M059J (cell line): ENCODE results near the gene RBMXL3. TPM values are rescaled to one million over a fixed set of nuclear protein-coding genes. Genes with fewer than 3 reads are reported as not detected.
"Not testable (repeated sequence)": the region's sequence is repeated elsewhere in the genome, so short reads cannot be mapped to it uniquely, and the experiment has no call there.

Experiments used
- DNase-seq: peaks from one replicate; pipeline ENCODE4 v3.0.0-alpha.2; 2012; ENCODE audit warnings: low read depth
- total RNA-seq: library from RNA; depleted of rRNA; stranded (reverse); fragments of >200 nt; shearing (Covaris generic); gene quantifications from 2 replicates; pipeline ENCODE4 v1.2.3, GENCODE V29; 2014; rRNA removed

The RBMXL3 gene
- not detected in 2 replicates for total RNA-seq

GRCh38 chrX:115189110-115189509 is at the start of gene RBMXL3:
Gene RBMXL3, plus strand, starts transcription at chrX:115189410. Its CDS starts 32 bp downstream, at chrX:115189442.
- no peak for DNase-seq

GRCh38 chrX:115142057-115142456 is 47.2 kb upstream of the RBMXL3 start:
- DNase-seq, result no peak

- peak; percentile 29 for DNase-seq
Measured at GRCh38 chrX:115147220-115147619, 42.0 kb upstream of the RBMXL3 start.

GRCh38 chrX:115173181-115173580 is 16.0 kb upstream of the RBMXL3 start:
- no peak for DNase-seq

- DNase-seq, result no peak
Measured at GRCh38 chrX:115174548-115174947, 14.7 kb upstream of the RBMXL3 start.

- DNase-seq, result peak; percentile 42
Measured at GRCh38 chrX:115177932-115178331, 11.3 kb upstream of the RBMXL3 start.

GRCh38 chrX:115178473-115178872 is 10.7 kb upstream of the RBMXL3 start:
- DNase-seq, result no peak

- peak; percentile 76 for DNase-seq
Measured at GRCh38 chrX:115183980-115184379, 5.2 kb upstream of the RBMXL3 start.

- DNase-seq, result no peak
Measured at GRCh38 chrX:115189646-115190635, 731 bp downstream of the RBMXL3 start.

GRCh38 chrX:115190636-115191489 is 1.7 kb downstream of the RBMXL3 start:
- no peak for DNase-seq

GRCh38 chrX:115191490-115192243 is 2.5 kb downstream of the RBMXL3 start:
- no peak for DNase-seq

GRCh38 chrX:115192244-115192700 is 3.1 kb downstream of the RBMXL3 start:
- no peak for DNase-seq

- no peak for DNase-seq
Measured at GRCh38 chrX:115204040-115204439, 14.8 kb downstream of the RBMXL3 start.

- DNase-seq, result not testable (repeated sequence)
Measured at GRCh38 chrX:115209547-115209946, 20.3 kb downstream of the RBMXL3 start.

- no peak for DNase-seq
Measured at GRCh38 chrX:115214151-115214550, 24.9 kb downstream of the RBMXL3 start.

GRCh38 chrX:115214605-115215004 is 25.4 kb downstream of the RBMXL3 start:
- no peak for DNase-seq

- DNase-seq, result not testable (repeated sequence)
Measured at GRCh38 chrX:115217346-115217745, 28.1 kb downstream of the RBMXL3 start.

- DNase-seq, result peak; percentile 68
Measured at GRCh38 chrX:115226929-115227328, 37.7 kb downstream of the RBMXL3 start.

- peak; percentile 64 for DNase-seq
Measured at GRCh38 chrX:115229337-115230003, 40.3 kb downstream of the RBMXL3 start.

GRCh38 chrX:115232933-115233496 is 43.8 kb downstream of the RBMXL3 start:
- peak; percentile 23 for DNase-seq
